GM23338 (cell line): Measurements from ENCODE around the gene SLC35A3. TPM values are rescaled to one million over a fixed set of nuclear protein-coding genes. Genes with fewer than 3 reads are reported as not detected.
A peak's percentile ranks its signal among the peaks of the same experiment; 100 is the strongest.
"Not testable (repeated sequence)": the region's sequence is repeated elsewhere in the genome, so short reads cannot be mapped to it uniquely, and the experiment has no call there.

ENCODE experiments used
- ATAC-seq: fragments of 200-7000 bp; cut with Tn5 transposase; 3 replicates; pipeline ENCODE4 v1.9.1; 2020
- DNase-seq: peaks from one replicate; pipeline ENCODE4 v3.0.0-alpha.2; 2015; ENCODE audit warnings: low spot score
- H2AFZ ChIP-seq: fragments of 200-600 bp; sonication (generic); 2 replicates; pipeline ENCODE4 v1.8.0; 2016; ENCODE audit warnings: antibody characterized with exemption, mild to moderate bottlenecking, moderate library complexity
- H3F3A ChIP-seq: fragments of 200-600 bp; sonication (generic); replicated peaks from 2 replicates; pipeline ENCODE4 v1.8.0; 2017; ENCODE audit warnings: antibody characterized with exemption, mixed run types, low read depth
- H3K27ac ChIP-seq: fragments of 200-600 bp; sonication (generic); 2 replicates; pipeline ENCODE4 v1.6.1; 2016; ENCODE audit warnings: low read depth
- H3K27me3 ChIP-seq: fragments of 200-600 bp; sonication (generic); 2 replicates; pipeline ENCODE4 v1.8.0; 2016; ENCODE audit warnings: mild to moderate bottlenecking, mixed run types, moderate library complexity; ENCODE audit not compliant: insufficient read depth
- H3K36me3 ChIP-seq: fragments of 200-600 bp; sonication (generic); 2 replicates; pipeline ENCODE4 v1.8.0; 2016; ENCODE audit warnings: mild to moderate bottlenecking; ENCODE audit not compliant: insufficient read depth
- H3K4me1 ChIP-seq: fragments of 200-600 bp; sonication (generic); 2 replicates; pipeline ENCODE4 v1.8.0; 2016; ENCODE audit warnings: mild to moderate bottlenecking, moderate library complexity; ENCODE audit not compliant: insufficient read depth
- H3K4me2 ChIP-seq: fragments of 200-600 bp; sonication (generic); 2 replicates; pipeline ENCODE4 v1.7.1; 2017; ENCODE audit warnings: mixed run types
- H3K4me3 ChIP-seq: fragments of 200-600 bp; sonication (generic); 2 replicates; pipeline ENCODE4 v1.6.1; 2016; ENCODE audit warnings: mixed run types
- H3K79me2 ChIP-seq: fragments of 200-600 bp; sonication (generic); replicated peaks from 2 replicates; pipeline ENCODE4 v1.8.0; 2017; ENCODE audit warnings: mild to moderate bottlenecking; ENCODE audit not compliant: insufficient read depth
- H3K9me2 ChIP-seq: fragments of 200-600 bp; sonication (generic); 2 replicates; pipeline ENCODE4 v1.8.0; 2017; ENCODE audit not compliant: insufficient read depth
- H4K20me1 ChIP-seq: fragments of 200-600 bp; sonication (generic); replicated peaks from 2 replicates; pipeline ENCODE4 v1.8.0; 2017; ENCODE audit warnings: mild to moderate bottlenecking; ENCODE audit not compliant: insufficient read depth
- H3K27ac Mint-ChIP-seq: 2 replicates; pipeline ENCODE4 v1.8.0; 2020; ENCODE audit warnings: inconsistent platforms, mild to moderate bottlenecking, moderate library complexity, mixed read lengths
- H3K27me3 Mint-ChIP-seq: 3 replicates; pipeline ENCODE4 v1.8.0; 2022; ENCODE audit warnings: low read depth, mild to moderate bottlenecking, moderate library complexity, mixed read lengths, inconsistent platforms; ENCODE audit not compliant: insufficient read depth, poor library complexity
- H3K36me3 Mint-ChIP-seq: 3 replicates; pipeline ENCODE4 v1.8.0; 2021; ENCODE audit warnings: low read depth, mild to moderate bottlenecking, inconsistent platforms, moderate library complexity, mixed read lengths
- H3K4me1 Mint-ChIP-seq: 3 replicates; pipeline ENCODE4 v1.8.0; 2020; ENCODE audit warnings: mild to moderate bottlenecking, inconsistent platforms, mixed read lengths
- H3K4me3 Mint-ChIP-seq: 3 replicates; pipeline ENCODE4 v1.8.0; 2021; ENCODE audit warnings: moderate library complexity, mild to moderate bottlenecking, inconsistent platforms, mixed read lengths
- H3K9me3 Mint-ChIP-seq: 3 replicates; pipeline ENCODE4 v1.8.0; 2020; ENCODE audit warnings: moderate library complexity, mild to moderate bottlenecking, inconsistent platforms, mixed read lengths
- CREB1 ChIP-seq: fragments of 250-450 bp; sonication (Bioruptor Pico); IDR thresholded peaks from 2 replicates; pipeline ENCODE4 v1.5.0; 2020; ENCODE audit warnings: low read depth, mild to moderate bottlenecking, moderate library complexity
- ETS1 ChIP-seq: IDR thresholded peaks from 2 replicates; pipeline ENCODE4 v1.6.1; 2016; ENCODE audit warnings: antibody characterized with exemption
- JUNB ChIP-seq: IDR thresholded peaks from one replicate; pipeline ENCODE4 v1.6.1; 2016; ENCODE audit warnings: antibody characterized with exemption; ENCODE audit not compliant: unreplicated experiment
- STAT1 ChIP-seq: IDR thresholded peaks from one replicate; pipeline ENCODE4 v1.6.1; 2016; ENCODE audit warnings: antibody characterized with exemption; ENCODE audit not compliant: unreplicated experiment
- ZNF462 ChIP-seq: fragments of 250-450 bp; sonication (Bioruptor Pico); IDR thresholded peaks from 2 replicates; pipeline ENCODE4 v1.5.0; 2020; ENCODE audit warnings: mild to moderate bottlenecking, moderate library complexity
- polyA plus RNA-seq: library from polyadenylated mRNA; unstranded; fragments of >200 nt; fragmentation: Nextera tagmentation; extraction: Ambion mirVana; gene quantifications from 2 replicates; pipeline ENCODE4 v1.2.1, GENCODE V29; 2016
- total RNA-seq: library from RNA; depleted of rRNA; stranded (reverse); fragments of >200 nt; shearing (Covaris generic); gene quantifications from 2 replicates; pipeline ENCODE4 v1.2.3, GENCODE V29; 2014
- TF ChIP-seq, protein P1 (sequence below), 2 experiments: fragments of 200-600 bp in 1 of 2; sonication (generic) in 1 of 2; conservative IDR thresholded peaks; 2 replicates each; pipeline versions ENCODE4 v1.5.1 to v1.6.1; 2016 to 2017; ENCODE audit warnings: antibody characterized with exemption in 2 of 2, low read depth in 2 of 2, mild to moderate bottlenecking in 2 of 2, moderate library complexity in 1 of 2

Gene SLC35A3
- total and polyA plus RNA-seq, 2 experiments from 2014 or later: 7.6 to 27.2 TPM

DNA sequence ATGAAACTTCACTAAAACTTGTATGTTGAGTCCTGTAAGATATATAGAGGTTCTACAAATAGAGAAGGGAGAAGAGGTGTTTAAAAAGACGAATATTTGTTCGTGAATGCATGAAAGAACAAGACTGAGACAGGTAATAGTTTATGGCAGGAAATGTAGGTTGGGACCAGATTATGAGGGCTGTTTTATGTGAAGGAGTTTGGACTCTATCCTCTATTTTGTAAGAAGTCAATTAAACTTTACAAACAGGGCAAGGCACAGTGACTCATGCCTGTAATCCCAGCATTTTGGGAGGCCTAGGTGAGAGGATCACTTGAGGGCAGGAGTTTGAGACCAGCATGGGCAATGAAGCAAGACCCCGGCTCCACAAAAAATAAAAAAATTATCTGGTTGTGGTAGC is 5.7 kb downstream of the SLC35A3 start:
- Mint-ChIP-seq H3K27me3 (peaks cover 2% of the 10 kb centered on the region), H3K4me1 (peaks cover 3% of the 10 kb centered on the region), H3K9me3 (no peaks in the 10 kb centered on the region), H3K27ac (no peak overlapping the region), H3K36me3 (no peaks in the 10 kb centered on the region), H3K4me3 (no peak overlapping the region)
- H3K4me2 ChIP-seq: no peak overlapping the region
- H3K9me2 ChIP-seq: no peaks in the 10 kb centered on the region
- no peaks in the 10 kb centered on the region for H3K36me3 ChIP-seq
- TF ChIP-seq, protein P1, sequence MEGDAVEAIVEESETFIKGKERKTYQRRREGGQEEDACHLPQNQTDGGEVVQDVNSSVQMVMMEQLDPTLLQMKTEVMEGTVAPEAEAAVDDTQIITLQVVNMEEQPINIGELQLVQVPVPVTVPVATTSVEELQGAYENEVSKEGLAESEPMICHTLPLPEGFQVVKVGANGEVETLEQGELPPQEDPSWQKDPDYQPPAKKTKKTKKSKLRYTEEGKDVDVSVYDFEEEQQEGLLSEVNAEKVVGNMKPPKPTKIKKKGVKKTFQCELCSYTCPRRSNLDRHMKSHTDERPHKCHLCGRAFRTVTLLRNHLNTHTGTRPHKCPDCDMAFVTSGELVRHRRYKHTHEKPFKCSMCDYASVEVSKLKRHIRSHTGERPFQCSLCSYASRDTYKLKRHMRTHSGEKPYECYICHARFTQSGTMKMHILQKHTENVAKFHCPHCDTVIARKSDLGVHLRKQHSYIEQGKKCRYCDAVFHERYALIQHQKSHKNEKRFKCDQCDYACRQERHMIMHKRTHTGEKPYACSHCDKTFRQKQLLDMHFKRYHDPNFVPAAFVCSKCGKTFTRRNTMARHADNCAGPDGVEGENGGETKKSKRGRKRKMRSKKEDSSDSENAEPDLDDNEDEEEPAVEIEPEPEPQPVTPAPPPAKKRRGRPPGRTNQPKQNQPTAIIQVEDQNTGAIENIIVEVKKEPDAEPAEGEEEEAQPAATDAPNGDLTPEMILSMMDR (conservative IDR thresholded peaks at IDR 0.05; ENCODE audit: low read depth in 2 of 2): no peak
- TF ChIP-seq JUNB (no peak), CREB1 (CRISPR knock-in tag) (no peak), ETS1 (no peak), ZNF462 (no peak), STAT1 (no peak)
- 0 out of 2 replicates have a peak, but pooled peaks cover 3% of the 10 kb centered on the region for H3F3A ChIP-seq
- peaks cover 10% of the 10 kb centered on the region for H3K4me1 ChIP-seq
- H2AFZ ChIP-seq: no peak overlapping the region
- H3K79me2 ChIP-seq: peaks cover 65% of the 10 kb centered on the region
- H3K4me3 ChIP-seq: no peak overlapping the region
- ATAC-seq (no peak), DNase-seq (no peak)
- H4K20me1 ChIP-seq: 0 out of 2 replicates have a peak, but pooled peaks cover 8% of the 10 kb centered on the region
- H3K27ac ChIP-seq: no peak overlapping the region
- H3K27me3 ChIP-seq: no peaks in the 10 kb centered on the region

- not testable (repeated sequence) for H3K4me1 Mint-ChIP-seq, H3K4me1 ChIP-seq, H3K4me3 Mint-ChIP-seq, H3K36me3 ChIP-seq, H3K27ac ChIP-seq, H3K9me3 Mint-ChIP-seq, H3K4me2 ChIP-seq, H3K27me3 Mint-ChIP-seq, H3F3A ChIP-seq, H3K27ac Mint-ChIP-seq, H4K20me1 ChIP-seq, H2AFZ ChIP-seq, H3K4me3 ChIP-seq, H3K27me3 ChIP-seq, H3K9me2 ChIP-seq, H3K36me3 Mint-ChIP-seq
- ATAC-seq (peak; percentile 64), DNase-seq (peak; percentile 20)
- H3K79me2 ChIP-seq: peaks cover 52% of the 10 kb centered on the region
Observed at GRCh38 chr1:99977326-99977725, 7.5 kb downstream of the SLC35A3 start.
